HG03432 (cell line): ENCODE data around the gene CCDC89.
"Not testable (repeated sequence)": the region's sequence is repeated elsewhere in the genome, so short reads cannot be mapped to it uniquely, and the experiment has no call there.

Experiments
- ATAC-seq: cut with Tn5 transposase; IDR thresholded peaks from one replicate; pipeline ENCODE4 v1.9.1; 2021; ENCODE audit warnings: mild to moderate bottlenecking, moderate library complexity; ENCODE audit not compliant: unreplicated experiment

CCDC89 gene

DNA sequence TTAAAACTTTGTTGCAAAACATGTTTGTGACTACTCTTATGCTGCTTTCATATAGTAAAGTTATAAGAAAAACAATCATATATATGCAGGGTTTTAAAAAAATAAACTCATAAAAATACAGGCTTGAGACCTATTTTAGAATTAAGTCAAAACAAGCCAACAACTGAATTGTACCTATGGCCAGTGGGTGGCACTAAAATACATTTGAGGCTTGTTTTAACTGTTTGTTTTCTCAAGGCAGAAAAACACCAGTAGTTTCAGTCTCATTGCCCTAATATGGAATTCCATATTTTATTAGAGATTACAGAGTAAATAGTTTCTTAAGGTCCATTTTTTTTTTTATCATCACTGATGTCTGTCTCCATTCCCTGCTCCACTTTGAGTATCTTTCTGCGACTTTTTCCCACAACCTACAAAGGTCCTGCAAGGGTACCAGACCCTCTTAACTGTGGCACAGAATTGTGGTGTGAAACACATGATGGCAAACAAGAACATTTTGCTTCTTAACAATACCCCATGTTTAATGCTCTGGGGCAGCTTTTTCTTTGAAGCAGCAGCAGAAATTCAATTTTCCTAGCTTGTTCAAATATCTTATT lies 8.5 kb upstream of the CCDC89 start:
- ATAC-seq: peak; percentile 48

DNA sequence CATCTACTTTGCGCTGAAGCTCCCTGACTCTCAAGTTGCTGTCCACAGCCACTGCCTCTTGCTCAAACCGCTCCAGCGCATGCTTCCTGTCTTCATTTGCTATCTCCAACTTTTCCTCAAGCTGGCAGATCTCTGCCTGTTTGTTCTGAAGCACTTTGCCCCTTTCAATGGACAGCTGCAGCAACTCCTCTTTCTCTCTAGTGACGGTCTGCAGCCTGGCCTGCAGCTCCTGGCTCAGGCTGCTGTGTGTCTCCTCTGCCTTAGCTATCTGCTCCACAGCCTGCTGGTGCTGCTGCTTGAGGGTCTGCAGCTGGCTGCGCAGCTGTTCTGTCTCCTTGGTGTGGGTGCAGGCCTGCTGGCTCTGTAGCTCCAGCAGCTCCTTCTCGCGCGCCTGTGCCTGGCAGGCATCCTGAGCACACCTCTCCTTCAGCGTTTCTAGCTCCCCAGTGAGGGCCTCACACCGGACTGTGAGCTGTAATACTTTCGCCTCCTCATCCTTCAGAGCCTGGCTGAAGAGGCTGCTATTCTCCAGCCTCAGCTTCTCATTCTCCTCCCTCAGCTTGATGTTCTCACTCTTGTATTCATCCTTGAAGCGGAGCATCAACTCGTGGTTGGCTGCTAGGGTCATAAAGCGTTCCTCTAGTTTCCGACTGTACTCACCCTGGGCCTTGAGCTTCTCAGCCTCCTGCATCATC lies 723 bp downstream of the CCDC89 start:
- ATAC-seq: no peak

DNA sequence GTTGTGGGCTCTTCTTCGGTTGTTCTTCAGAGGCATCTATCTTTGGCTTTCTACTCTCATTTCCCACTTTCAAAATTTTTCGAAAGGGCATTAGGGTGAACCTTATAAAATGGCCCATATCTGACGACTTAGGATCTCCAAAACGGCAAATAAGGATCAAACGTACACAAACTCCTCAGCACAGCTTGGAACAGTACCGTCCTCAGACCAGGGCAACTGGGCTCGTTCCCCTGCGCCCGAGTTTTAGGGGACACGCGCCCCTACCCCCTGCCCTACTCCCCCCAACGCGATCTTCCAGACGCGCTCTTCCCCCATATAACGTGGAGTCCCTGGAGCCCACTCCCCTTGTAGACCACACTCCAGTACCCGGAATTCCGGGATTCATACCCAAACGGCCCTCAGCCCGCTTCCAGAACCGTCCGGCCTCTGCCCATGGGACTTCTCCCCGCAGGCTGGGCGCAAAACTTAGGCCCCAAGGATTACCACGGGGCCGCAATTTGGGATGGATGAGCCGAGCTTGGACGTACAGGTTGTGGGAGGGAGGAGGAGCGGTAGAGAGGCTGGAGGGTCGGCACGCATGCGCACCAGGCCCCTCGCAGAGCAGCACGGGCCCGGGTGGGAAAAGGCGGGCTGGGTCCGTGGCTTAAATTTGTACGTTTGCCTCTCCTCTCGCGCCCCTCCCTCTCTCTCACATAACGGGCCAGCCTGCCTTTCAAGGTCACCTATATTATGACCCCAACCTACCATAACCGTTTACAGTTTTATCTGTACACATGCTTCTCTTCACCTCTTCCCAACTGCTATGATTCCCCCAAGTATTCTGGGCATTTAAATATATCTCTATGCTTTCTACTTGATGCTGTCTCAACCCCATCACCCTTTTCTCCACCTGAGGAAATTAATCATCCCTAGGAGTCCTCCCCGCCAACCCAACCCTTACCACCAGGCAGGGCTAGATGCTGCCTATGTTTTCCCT lies 3.4 kb downstream of the CCDC89 start:
- ATAC-seq: peak; percentile 72

DNA sequence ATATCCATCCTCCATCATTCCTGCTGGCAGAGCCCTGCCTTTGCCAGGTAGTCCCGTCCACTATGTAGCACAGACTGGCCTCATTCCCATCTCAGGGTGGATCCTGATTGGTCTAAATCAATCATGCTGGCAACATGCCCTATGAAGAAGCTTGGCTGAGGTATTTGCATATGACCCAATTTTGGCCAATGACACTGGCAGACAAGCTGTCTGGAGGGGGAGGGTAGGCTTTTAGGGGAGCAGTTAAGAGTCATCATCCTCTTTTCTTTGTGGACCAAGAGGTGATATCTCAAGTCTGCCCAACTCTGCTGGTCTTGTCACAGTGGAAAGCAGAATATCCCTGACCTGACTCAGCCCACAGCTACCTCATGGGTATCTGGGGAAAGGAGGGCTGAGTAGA lies 5.1 kb downstream of the CCDC89 start:
- ATAC-seq: no peak

DNA sequence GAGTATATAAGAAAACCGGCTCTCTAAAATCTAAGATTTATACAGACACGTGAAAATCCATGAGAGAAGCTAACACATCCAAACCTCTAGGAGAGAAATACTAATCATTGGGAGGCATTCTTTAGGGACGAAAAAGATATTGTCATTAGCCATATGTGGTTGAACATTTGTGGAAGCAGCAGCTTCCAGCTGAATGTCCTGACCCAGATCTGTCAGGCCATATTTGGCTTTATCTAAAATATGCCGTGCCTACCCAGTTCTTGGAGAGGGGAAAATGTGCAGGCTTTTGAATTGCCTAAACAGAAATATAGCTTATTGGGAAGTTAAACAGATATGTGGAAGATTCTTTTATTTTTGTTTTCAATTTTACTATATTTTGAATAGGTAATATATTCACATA lies 6.4 kb downstream of the CCDC89 start:
- no peak for ATAC-seq

DNA sequence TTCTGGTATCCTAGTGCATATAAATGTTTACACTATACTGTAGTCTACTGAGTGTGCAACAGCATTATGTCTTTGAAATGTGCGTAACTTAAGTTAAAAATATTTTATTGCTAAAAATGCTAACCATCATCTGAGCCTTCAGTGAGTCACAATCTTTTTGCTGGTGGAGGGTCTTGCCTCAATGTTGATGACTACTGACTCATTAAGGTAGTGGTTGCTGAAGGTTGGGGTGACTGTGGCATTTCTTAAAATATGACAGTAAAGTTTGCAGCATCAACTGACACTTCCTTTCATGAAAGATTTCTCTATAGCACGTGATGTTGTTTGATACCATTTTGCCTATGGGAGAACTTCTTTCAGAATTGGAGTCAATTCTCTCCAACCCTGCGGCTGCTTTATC lies 12.6 kb downstream of the CCDC89 start:
- no peak for ATAC-seq

DNA sequence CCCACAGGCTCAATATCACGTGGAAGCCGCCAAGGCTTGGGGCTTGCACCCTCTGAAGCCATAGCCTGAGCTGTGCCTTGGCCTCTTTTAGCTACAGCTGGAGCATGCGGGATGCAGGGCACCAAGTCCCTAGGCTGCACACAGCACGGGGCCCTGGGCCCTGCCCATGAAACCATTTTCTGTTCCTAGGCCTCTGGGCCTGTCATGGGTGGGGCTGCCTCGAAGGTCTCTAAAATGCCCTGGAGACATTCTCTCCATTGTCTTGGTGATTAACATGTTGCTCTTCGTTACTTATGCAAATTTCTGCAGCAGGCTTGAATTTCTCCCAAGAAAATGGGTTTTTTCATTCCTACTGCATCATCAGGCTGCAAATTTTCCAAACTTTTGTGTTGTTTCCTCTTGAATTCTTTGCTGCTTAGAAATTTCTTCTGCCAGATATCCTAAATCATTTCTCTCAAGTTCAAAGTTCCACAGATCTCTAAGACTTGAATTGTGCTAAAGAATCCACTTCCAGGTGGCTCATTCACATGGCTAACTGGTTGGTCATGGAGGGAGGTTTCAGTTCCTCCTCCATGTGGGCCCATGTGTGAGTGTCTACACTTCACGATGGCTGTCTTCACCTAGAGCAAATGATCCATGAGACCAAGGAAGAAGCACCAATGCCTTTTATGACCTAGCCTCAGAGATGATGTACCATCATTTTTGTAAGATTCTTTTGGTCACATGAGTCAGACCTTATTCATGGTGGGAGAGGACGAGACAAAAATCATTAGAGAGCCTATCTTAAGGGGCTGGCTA lies 13.7 kb downstream of the CCDC89 start:
- ATAC-seq: no peak

DNA sequence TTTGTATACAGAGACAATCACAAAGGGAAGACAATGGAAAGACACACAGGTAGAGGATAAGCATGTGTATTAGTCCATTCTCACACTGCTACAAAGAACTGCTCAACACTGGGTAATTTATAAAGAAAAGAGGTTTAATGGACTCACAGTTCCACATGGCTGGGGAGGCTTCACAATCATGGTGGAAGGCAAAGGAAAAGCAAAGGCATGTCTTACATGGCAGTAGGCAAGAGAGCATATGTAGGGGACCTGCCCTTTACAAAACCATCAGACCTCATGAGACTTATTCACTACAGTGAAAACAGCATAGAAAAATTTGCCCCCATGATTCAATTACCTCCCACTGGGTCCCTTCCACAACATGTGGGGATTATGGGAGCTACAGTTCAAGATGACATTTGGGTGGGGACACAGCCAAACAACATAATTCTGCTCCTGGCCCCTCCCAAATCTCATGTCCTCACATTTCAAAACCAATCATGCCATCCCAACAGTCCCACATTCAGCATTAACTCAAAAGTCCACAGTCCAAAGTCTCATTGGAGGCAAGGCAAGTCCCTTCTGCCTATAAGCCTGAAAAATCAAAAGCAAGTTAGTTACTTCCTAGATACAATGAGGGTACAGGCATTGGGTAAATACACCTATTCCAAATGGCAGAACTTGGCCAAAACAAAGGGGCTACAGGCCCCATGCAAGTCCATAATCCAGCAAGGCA lies 14.9 kb downstream of the CCDC89 start:
- ATAC-seq: not testable (repeated sequence)

DNA sequence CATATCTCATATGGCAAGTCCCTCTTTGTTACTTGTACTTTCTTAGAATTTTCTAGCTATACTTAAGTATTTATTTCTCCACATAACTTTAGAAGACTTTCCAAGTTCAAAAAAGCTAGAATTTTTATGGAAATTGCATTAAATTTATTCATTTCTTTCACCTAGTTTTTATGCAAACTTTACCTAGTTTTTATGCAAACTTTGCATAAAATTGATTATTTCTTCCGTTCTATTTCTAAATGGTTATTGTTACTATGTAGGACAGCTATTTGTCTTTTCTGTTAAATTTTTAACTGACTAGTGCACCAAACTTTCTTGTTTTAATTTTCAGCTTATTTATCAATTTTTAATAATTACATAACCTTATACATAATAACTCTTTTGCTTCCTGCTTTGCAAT lies 17.8 kb downstream of the CCDC89 start:
- no peak for ATAC-seq

DNA sequence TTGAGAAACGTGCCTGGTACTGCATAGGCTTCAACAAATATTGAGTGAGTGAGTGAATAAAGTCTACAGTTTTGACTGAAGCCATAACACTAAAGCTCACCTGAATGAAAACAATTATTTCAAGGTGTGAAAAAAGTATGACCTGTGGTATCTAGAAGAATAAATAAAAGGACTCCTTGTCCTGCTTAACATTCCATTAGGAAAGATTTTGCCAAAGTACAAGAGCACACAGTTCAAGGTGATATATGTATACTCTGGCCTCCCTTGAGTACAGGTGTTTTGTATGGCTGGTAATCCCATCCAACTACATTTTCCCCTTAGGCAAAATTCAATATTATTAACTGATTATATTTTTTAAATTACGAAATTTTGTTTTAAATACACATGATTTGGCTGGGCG lies 19.3 kb downstream of the CCDC89 start:
- ATAC-seq: no peak

DNA sequence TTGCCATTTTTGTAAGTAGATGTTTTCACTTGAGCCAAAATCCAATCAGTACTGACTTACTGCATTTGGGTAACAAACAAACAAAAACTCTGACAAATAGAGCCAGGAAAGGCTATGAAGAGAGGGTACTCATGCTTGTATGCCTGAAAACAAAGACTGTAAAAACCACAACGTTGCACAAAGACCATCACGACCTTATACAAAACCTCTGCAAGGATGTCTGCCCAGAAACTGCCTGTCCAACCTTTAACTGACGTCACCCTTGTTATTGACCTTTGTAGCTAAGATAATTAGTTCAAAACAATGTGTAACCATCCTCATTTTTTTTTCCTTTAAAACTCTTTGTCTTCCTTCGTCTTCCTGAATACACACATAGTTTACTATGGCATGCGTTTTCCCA lies 20.3 kb downstream of the CCDC89 start:
- no peak for ATAC-seq

DNA sequence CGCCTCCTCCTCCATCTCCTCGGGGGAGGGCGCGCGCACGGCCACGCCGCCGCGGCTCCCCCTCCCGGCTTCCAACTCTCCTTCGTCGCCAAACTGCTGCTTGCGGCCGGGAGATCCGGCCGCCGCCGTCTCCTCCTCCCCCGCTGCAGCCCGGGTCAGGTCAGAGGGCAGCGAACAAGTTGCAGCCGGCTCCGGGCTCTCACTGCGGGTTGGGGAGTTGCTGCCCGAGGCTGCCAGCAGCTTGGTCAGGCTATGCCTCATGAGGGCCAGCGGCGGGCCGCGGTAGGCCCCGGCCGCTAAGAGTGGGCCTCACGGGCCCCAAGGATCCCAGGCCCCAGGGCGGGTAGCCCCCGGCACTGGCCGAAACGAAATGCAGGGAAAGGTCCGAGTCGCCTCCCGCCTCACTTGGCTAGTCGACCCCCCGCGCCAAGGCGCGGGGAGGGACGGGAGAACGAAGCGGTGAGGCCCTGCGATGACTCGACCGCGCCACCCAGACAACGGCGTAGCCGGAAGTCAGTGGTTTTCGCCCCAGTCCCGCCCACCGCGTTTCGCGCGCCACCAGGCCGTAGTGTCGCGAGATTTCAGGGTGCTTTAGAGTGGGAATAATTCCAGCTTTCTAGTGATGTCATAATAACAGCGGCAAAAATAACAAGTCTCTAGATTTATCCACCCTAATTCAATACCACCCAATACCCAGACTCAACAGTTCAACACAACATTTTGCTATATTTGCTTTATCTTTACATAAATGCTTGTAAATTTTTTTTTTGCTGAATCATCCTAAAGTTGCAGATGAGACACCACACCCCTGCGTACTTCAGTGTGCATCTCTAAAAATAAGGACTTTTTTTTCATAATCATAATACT lies 21.1 kb downstream of the CCDC89 start, which contains the start of gene CREBZF:
Gene CREBZF, minus strand, starts transcription at position 515 of the 867 bp plus-strand sequence. Its CDS starts 254 bp downstream, at position 261.
- ATAC-seq: peak; percentile 92

DNA sequence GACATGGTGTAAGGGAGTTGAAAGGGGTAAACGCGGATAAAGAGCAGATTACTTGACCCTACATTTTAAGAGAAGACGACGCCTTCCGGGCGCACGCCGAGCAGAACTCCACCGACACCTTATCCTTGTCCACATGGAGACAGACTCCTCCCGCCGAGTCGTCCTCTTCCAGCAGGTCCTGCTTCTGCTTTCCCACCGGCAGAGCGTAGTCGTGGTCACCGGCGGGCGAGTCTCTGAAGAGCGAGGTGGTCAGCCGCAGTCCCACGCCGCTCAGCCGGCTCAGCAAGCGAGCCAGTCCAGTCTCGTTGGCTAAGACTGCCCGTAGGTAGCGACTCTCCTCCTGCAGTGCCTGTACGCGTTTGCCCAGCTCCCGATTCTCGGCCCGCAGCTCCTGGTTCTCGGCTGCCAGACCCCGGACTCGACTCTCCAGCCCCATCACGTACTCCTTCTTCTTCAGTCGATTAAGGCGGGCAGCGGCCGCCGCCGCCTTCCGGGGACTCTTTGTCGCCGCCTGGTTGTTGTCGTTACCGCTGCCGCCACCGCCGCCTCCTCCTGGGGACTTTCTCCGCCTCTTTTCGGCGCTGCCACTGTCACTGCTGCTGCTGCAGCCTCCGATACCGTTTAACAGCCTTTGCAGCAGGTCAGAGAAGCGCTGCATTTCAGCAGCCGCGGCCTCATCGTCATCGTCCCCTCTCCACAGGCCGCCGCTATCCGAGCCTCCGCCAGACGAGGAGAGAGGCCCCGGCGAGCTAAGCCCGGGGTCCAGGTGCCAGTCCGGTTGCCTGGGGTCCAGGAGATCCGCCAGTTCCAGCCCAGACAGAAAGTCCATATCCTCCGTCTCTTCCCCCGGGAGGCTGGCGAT lies 22.0 kb downstream of the CCDC89 start:
- ATAC-seq: peak; percentile 73

DNA sequence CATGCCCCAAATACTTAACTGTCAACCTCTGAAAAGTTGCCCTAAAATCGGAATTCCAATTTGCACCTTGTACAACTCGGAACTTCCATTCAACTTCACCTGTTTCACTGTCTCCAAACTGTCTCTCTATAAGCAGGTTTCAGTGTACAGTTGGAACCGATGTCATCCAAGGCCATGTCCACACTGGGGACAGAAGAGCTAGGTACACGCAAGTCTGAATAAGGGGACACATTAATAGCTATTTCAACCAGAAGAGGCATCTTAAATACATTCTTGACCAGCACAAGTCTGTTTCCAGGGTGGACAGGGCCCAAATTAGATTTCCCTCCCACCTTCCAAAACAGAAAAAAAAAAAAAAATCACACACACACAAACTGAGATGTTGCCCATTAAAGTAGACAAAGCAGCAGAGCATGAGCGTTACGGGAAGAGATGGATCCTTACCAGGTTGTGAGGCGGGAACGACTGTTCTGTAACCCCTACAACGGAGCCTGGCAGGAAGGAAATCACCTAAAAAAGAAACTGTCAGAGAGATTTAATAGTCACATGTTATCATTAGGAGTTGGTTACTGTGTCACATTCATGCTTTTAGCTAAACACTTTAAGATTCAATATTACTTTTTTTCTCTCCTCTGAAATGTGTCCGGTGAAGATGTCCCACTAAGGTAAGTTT lies 22.8 kb downstream of the CCDC89 start:
- no peak for ATAC-seq

DNA sequence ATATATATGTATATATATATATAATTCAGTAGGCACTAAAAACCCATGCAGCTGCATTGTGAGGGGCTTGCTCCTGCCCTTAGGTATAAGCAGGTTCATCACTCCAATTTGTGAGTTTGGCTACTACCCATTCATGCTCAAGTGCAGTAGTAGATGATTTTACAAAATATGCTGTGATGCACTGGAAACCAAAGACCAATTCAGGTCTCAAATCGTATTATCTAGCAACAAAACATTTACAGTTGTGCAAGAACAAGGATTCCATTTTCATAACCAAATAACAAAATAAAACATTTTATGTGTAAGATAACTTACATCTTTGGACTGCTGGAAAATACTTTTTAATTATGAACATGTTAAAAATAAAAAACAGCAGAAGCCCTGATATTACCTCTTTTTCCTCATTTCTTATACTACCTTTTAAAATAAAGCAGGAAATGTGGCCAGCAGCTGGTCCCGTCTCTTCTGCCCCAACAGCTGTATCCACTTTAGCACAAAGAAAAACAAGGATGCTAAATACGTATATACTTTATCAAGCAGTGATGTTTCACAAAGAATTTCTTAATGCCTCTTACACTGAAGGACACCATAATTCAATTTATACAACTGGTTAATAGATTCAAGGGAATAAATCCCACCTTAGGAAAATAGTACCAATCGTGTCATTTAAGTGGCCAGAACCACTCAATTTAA lies 23.9 kb downstream of the CCDC89 start:
- ATAC-seq: no peak

DNA sequence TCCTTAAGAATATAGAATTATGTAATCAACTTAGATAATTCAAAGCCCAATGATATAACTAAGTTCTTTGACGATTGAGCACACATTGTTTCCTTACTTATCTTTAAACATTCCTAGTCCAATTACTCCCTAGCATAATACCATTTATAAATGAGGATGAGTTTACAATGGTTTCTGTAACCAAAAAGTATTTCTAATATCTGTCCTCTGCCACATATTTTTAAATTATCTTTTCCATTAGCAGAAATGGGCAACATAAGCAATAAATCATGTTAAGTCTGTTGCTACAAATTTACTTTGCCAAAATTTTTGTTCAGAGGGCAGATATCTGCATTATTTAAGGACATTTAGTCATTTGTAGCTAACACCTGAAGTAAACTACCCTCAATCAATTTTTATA lies 27.8 kb downstream of the CCDC89 start:
- ATAC-seq: no peak

DNA sequence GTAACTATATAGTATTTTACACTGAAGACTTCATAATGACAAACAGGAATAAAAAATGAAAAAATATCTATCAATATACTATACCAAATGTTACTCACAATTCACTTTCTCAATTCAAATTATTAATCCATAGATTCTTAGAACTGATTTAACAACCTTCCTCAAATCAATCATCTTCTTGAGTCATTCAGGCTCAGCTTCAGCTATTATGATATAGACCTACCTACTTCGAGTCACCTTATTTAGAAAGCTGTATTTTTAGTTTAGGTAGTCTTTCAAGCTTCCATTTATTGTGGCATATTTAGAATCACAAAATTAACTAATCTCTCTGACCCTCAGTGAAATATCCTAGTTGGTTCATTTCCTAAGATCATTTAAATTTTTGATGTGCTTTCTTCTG lies 29.2 kb downstream of the CCDC89 start:
- ATAC-seq: no peak
